ENCODE measurements around the gene PTPN6.

PTPN6 gene

DNA sequence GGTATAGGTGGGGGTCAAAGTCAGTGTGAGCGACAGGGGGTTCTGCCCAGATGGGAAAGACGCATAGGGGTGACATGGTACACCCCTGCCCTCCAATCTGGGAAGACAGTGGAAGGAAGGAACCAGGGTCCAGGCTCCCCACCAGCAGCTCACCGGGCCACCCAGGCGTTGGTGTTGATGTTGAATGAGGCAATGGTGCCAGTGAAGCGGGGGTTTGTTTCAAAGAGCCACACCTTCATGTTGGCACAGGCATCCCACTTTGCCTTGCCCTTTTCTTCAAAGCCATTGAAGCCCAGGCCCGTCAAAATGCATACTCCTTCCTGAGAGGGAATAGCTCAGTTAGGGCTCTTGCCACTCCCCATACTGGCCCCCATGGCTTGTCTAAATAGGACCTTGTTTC is 27.0 kb downstream of the PTPN6 start:
- peaks cover 92% of the 10 kb centered on the region for H3K36me3 ChIP-seq (ENCODE audit: control insufficient read depth, low read length)
- TF ChIP-seq EZH2phosphoT487 (IDR thresholded peaks at IDR 0.05; ENCODE audit: borderline replicate concordance, low read length), result no peak
- TF ChIP-seq, protein P1, sequence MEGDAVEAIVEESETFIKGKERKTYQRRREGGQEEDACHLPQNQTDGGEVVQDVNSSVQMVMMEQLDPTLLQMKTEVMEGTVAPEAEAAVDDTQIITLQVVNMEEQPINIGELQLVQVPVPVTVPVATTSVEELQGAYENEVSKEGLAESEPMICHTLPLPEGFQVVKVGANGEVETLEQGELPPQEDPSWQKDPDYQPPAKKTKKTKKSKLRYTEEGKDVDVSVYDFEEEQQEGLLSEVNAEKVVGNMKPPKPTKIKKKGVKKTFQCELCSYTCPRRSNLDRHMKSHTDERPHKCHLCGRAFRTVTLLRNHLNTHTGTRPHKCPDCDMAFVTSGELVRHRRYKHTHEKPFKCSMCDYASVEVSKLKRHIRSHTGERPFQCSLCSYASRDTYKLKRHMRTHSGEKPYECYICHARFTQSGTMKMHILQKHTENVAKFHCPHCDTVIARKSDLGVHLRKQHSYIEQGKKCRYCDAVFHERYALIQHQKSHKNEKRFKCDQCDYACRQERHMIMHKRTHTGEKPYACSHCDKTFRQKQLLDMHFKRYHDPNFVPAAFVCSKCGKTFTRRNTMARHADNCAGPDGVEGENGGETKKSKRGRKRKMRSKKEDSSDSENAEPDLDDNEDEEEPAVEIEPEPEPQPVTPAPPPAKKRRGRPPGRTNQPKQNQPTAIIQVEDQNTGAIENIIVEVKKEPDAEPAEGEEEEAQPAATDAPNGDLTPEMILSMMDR (IDR thresholded peaks at IDR 0.05; ENCODE audit: low read depth, low read length, poor library complexity, severe bottlenecking), result no peak

DNA sequence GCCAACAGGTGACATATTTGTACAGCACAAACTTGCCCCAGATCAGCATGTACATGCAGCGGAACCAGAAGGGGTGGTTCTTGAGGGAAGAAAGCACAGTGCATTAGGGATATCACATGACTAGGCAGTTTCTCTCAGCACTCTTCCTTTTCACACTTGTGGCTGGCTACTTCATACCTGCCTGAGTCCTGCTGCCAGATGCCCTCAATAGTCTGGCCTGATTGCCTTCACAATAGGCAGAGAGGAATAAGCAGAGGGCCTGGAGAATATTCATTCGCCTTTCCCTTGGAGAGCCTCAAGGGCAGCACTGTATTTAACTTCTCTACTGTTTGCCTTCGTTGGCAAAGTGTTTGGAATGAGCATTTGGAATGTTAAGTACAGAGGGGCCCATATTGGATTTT is 27.5 kb downstream of the PTPN6 start:
- Histone ChIP-seq H3K4me1 (ENCODE audit: control insufficient read depth, low read length) (no peaks in the 10 kb centered on the region), H3K9me3 (ENCODE audit: control insufficient read depth, insufficient read depth, low read length) (no peaks in the 10 kb centered on the region), H3K4me3 (ENCODE audit: low read length) (no peak overlapping the region), H3K36me3 (ENCODE audit: control insufficient read depth, low read length) (peaks cover 92% of the 10 kb centered on the region), H3K27ac (ENCODE audit: low read depth, low read length) (no peak overlapping the region), H3K4me2 (ENCODE audit: low read length) (no peak overlapping the region), H3K27me3 (ENCODE audit: control insufficient read depth, low read length) (no peaks in the 10 kb centered on the region), H3K9me2 (replicated peaks; ENCODE audit: control insufficient read depth, low read length) (no peaks in the 10 kb centered on the region), H4K20me1 (ENCODE audit: control insufficient read depth, insufficient read depth, low read depth, low read length) (no peaks in the 10 kb centered on the region), H3K79me2 (ENCODE audit: control insufficient read depth, low read length) (peaks cover 12% of the 10 kb centered on the region), H3F3A (ENCODE audit: control insufficient read depth, insufficient read depth) (peaks cover 6% of the 10 kb centered on the region; the same call in 1 of the 2 replicates)
- TF ChIP-seq, protein P1 (IDR thresholded peaks at IDR 0.05; ENCODE audit: low read depth, low read length, poor library complexity, severe bottlenecking), result no peak
- no peak for TF ChIP-seq EZH2phosphoT487 (IDR thresholded peaks at IDR 0.05; ENCODE audit: borderline replicate concordance, low read length)

More for the DNA sequence above, 27.0 kb downstream of the PTPN6 start:
- no peaks in the 10 kb centered on the region for H3K9me2 ChIP-seq (replicated peaks; ENCODE audit: control insufficient read depth, low read length)
- no peak overlapping the region for H3K4me3 ChIP-seq (ENCODE audit: low read length)
- H3F3A ChIP-seq (ENCODE audit: control insufficient read depth, insufficient read depth), result peaks cover 6% of the 10 kb centered on the region; the same call in 1 of the 2 replicates
- no peak overlapping the region for H3K27ac ChIP-seq (ENCODE audit: low read depth, low read length)
- no peaks in the 10 kb centered on the region for H3K9me3 ChIP-seq (ENCODE audit: control insufficient read depth, insufficient read depth, low read length)
- H4K20me1 ChIP-seq (ENCODE audit: control insufficient read depth, insufficient read depth, low read depth, low read length), result no peaks in the 10 kb centered on the region
- H3K27me3 ChIP-seq (ENCODE audit: control insufficient read depth, low read length), result no peaks in the 10 kb centered on the region
- peaks cover 1% of the 10 kb centered on the region for H3K4me1 ChIP-seq (ENCODE audit: control insufficient read depth, low read length)
- peaks cover 14% of the 10 kb centered on the region for H3K79me2 ChIP-seq (ENCODE audit: control insufficient read depth, low read length)
- no peak overlapping the region for H3K4me2 ChIP-seq (ENCODE audit: low read length)

DNA sequence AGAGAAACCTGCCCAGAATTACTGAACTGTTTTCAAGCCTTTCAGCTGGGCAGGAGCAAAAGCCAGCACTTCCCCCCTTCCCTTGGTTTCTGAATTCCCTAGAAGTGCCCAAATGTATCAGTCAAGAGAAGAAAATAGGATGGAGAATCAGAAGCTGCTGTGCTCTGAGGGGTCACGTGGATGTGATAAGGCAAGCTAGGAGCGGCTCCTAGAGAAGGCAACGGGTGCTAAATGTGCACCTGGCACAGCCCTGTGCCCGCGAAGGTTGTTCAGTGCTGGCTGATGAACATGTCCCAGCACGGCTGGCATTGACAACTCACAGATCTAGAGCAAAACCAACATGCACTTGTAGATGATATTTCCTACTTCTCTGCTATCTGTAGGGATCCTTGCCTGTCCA is 27.9 kb downstream of the PTPN6 start:
- Histone ChIP-seq H3K4me3 (ENCODE audit: low read length) (no peak overlapping the region), H3K4me1 (ENCODE audit: control insufficient read depth, low read length) (no peaks in the 10 kb centered on the region), H3K9me2 (replicated peaks; ENCODE audit: control insufficient read depth, low read length) (no peaks in the 10 kb centered on the region), H3K79me2 (ENCODE audit: control insufficient read depth, low read length) (peaks cover 8% of the 10 kb centered on the region), H3K9me3 (ENCODE audit: control insufficient read depth, insufficient read depth, low read length) (no peaks in the 10 kb centered on the region), H3K36me3 (ENCODE audit: control insufficient read depth, low read length) (peaks cover 88% of the 10 kb centered on the region), H3K4me2 (ENCODE audit: low read length) (no peak overlapping the region), H3K27ac (ENCODE audit: low read depth, low read length) (no peak overlapping the region), H4K20me1 (ENCODE audit: control insufficient read depth, insufficient read depth, low read depth, low read length) (no peaks in the 10 kb centered on the region), H3F3A (ENCODE audit: control insufficient read depth, insufficient read depth) (peaks cover 6% of the 10 kb centered on the region; the same call in 1 of the 2 replicates), H3K27me3 (ENCODE audit: control insufficient read depth, low read length) (no peaks in the 10 kb centered on the region)
- no peak for TF ChIP-seq EZH2phosphoT487 (IDR thresholded peaks at IDR 0.05; ENCODE audit: borderline replicate concordance, low read length)
- TF ChIP-seq, protein P1 (IDR thresholded peaks at IDR 0.05; ENCODE audit: low read depth, low read length, poor library complexity, severe bottlenecking), result no peak

Data from DOHH2 (cell line).